Ramos (cell line): Measurements from ENCODE around the gene FBN1.

Experiments
- in situ Hi-C: fragments of 300-500 bp; cut with MboI; formaldehyde crosslinking; loops from one replicate; pipeline ENCODE4 v1.14.3; 2022; ENCODE audit warnings: low sequenced_read_pairs; ENCODE audit not compliant: unreplicated experiment

FBN1 gene

GRCh38 chr15:48645558-48646330 is at the start of gene FBN1:
Gene FBN1 (minus strand): TSS chr15:48645709. CDS start chr15:48644769, 940 bp downstream.
- in situ Hi-C loops = no loop called here

- in situ Hi-C loops = no loop called here
Observed at GRCh38 chr15:48693484-48693883, 48.0 kb upstream of the FBN1 start.

- in situ Hi-C loops = no loop called here
Observed at GRCh38 chr15:48688493-48688892, 43.0 kb upstream of the FBN1 start.

GRCh38 chr15:48683991-48684765 is 38.7 kb upstream of the FBN1 start:
- in situ Hi-C loops = no loop called here

GRCh38 chr15:48682942-48683651 is 37.6 kb upstream of the FBN1 start:
- in situ Hi-C loops = no loop called here

GRCh38 chr15:48681353-48681752 is 35.8 kb upstream of the FBN1 start:
- in situ Hi-C loops = no loop called here

GRCh38 chr15:48680841-48681240 is 35.3 kb upstream of the FBN1 start:
- in situ Hi-C loops = no loop called here

GRCh38 chr15:48679952-48680351 is 34.4 kb upstream of the FBN1 start:
- in situ Hi-C loops = no loop called here

GRCh38 chr15:48678851-48679250 is 33.3 kb upstream of the FBN1 start:
- in situ Hi-C loops = no loop called here

GRCh38 chr15:48677821-48678220 is 32.3 kb upstream of the FBN1 start:
- in situ Hi-C loops = no loop called here

- in situ Hi-C loops = no loop called here
Observed at GRCh38 chr15:48675436-48675835, 29.9 kb upstream of the FBN1 start.

- in situ Hi-C loops = no loop called here
Observed at GRCh38 chr15:48674876-48675275, 29.4 kb upstream of the FBN1 start.

- in situ Hi-C loops = no loop called here
Observed at GRCh38 chr15:48672206-48672605, 26.7 kb upstream of the FBN1 start.

GRCh38 chr15:48671103-48672022 is 25.9 kb upstream of the FBN1 start:
- in situ Hi-C loops = no loop called here

- in situ Hi-C loops = no loop called here
Observed at GRCh38 chr15:48667701-48668100, 22.2 kb upstream of the FBN1 start.

- in situ Hi-C loops = no loop called here
Observed at GRCh38 chr15:48664436-48664835, 18.9 kb upstream of the FBN1 start.

GRCh38 chr15:48657950-48658591 is 12.6 kb upstream of the FBN1 start:
- in situ Hi-C loops = no loop called here

GRCh38 chr15:48654801-48655200 is 9.3 kb upstream of the FBN1 start:
- in situ Hi-C loops = no loop called here

- in situ Hi-C loops = no loop called here
Observed at GRCh38 chr15:48653913-48654670, 8.6 kb upstream of the FBN1 start.
